ENCODE data around the gene ISG15.
"Not testable (repeated sequence)": the region's sequence is repeated elsewhere in the genome, so short reads cannot be mapped to it uniquely, and the experiment has no call there.

ISG15 gene

GRCh38 chr1:975365-975764 is 37.9 kb upstream of the ISG15 start:
- DNase-seq (ENCODE audit: low spot score): no peak

DNA sequence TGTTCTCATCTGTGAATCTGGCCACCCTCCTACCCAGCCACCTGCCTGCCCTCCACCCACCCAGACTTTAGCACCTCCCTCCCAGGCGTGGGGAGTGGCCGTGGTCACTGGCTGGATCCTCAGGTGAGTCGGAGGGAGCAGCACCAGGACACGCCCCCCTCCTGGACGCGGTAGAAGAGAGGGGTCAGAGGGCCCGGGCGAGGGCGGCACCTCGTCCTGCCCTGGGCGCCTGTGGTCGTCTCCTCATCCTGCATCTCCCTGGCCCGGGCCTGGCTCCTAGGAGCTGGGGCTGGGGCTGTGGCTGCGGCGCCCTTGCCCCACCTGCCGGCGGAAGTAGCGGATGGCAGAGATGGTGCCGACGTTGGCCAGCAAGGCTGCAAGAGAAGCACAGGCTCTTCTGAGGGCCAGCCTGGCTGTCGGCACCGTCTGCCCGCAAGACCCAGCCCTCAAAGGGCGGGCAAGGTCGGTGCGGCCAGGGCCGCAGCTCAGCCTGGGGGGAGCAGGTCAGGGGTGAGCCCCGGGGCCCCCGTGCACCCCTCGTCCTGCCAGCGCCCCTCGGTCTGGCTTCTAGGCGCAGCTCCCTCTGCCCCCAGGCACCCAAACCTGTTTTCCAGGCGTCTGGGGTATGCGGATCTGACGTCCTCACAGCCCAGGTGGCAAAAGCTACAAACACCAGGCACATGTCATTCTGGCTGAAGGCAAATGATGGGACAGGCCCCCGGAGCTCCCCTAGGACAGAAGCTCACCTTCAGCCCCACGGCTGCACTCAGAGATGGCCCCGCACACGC is 37.2 kb upstream of the ISG15 start:
- DNase-seq (ENCODE audit: low spot score): no peak

- DNase-seq (ENCODE audit: low spot score): not testable (repeated sequence)
Observed at GRCh38 chr1:976791-977190, 36.5 kb upstream of the ISG15 start.

DNA sequence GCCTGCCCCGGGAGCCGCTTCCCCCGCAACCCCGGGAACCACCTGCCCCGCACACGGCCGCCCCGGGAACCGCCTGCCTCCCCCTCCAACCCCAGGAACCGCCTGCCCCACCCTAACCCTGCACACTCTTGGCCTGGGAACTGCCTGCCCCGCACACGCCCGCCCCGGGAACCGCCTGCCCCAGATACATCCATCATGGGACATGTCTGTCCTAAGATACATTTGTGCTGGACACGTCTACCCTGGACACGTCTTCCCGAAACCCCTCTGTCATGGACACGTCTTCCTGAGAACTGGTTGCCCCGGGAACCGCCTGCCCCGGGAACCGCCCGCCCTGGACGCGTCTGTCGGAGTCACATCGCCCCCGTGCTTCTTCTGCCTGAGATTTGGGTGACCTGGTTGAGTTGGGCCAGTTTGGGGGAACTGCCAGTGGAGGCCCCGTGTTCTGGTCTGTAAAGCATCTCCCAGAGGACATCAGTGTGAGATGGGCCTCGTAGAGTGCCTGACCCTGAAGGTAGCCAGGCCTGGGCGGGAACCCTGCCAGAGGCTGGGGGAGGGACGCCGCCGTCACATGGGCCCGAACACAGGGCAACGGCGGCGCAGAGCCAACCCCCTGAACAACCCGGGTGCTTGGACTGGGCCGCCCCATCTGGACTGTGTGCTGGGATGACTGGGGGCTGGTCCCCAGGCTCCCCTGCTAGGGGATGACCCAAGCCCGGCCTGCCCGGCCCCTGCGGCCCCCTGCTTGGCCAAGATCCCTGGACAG is 35.0 kb upstream of the ISG15 start:
- no peak for DNase-seq (ENCODE audit: low spot score)

DNA sequence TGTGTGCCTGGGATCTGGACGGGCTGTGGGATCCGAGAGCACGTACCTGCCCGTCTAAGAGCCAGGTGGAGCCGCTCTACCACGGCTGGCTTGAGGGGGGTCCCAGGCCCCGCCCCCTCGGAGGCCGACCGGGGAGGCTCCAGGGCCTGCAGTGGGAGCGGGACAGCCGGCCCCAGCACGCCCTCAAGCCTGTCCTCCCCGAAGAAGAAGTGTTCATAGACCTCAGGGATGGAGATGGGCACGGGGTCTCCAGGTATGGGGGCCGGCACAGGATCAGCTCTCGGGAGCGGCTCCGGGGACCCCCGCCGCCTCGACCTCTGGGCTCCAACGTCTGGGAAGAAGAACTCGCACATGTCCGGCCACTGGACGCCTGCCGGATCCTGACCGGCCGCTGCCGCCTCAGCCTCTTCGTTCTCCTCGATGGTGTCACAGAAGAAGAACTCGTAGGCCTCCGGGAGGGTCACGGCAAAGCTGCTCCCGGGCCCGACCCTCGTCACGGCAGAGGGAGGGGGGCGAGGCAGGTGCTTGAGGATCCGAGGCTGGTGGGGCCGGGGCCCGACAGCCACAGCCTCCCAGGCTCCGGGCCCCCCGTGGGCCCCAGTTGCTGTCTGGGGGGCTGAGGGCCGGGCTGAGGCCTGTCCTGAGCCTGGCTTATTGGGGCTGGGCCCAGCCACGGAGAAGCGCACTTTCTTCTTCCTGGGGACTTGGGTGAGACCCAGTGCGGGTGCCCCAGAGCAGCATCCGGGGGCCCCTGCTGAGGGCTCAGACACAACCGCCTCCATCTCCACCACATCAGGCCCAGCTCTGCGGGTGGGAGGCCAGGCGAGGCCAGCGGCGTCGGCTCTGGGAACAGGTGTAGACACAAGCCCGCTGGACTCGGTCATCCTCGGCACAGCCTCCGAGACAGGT is 34.2 kb upstream of the ISG15 start:
- no peak for DNase-seq (ENCODE audit: low spot score)

GRCh38 chr1:979744-980072 is 33.6 kb upstream of the ISG15 start:
- no peak for DNase-seq (ENCODE audit: low spot score)

GRCh38 chr1:980137-980571 is 33.1 kb upstream of the ISG15 start:
- DNase-seq (ENCODE audit: low spot score): no peak

DNA sequence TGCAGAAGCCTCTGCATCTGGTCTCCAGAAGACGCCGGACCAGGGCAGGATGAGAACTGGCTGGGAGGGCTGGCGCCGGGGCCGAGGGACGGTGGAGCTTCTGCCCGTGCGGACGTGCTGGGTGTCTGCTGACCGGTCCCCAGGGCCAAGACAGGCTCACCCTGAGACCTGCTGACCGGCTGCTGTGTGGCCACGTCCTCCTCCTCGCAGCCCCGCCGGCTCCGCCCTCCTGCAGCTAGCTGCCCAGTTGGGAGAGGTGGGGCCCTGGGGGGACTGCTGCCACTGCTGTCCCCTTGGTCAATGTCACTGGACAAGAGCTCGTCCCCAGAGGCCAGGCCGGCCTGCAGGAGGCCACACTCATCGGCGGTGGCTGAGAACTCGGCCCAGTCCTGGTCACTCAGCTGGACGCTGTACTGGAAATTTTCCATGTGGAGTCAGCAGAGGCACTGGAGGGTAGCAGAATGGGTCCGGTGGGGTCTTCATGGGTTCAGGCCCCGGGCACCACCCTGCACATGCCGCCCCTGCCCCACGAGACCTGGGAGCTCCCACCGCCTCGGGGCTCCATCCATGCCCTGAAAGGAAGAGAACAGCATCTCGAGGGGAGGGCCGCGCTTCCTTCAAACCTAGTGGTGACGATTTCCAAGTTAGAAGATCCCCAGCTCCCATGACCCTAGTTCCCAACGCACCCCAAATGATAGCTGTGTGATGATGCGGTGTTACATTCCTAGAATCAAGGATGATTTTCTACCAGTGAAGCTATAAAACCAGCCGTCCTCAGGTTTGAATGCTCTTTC is 32.5 kb upstream of the ISG15 start:
- DNase-seq (ENCODE audit: low spot score): no peak

DNA sequence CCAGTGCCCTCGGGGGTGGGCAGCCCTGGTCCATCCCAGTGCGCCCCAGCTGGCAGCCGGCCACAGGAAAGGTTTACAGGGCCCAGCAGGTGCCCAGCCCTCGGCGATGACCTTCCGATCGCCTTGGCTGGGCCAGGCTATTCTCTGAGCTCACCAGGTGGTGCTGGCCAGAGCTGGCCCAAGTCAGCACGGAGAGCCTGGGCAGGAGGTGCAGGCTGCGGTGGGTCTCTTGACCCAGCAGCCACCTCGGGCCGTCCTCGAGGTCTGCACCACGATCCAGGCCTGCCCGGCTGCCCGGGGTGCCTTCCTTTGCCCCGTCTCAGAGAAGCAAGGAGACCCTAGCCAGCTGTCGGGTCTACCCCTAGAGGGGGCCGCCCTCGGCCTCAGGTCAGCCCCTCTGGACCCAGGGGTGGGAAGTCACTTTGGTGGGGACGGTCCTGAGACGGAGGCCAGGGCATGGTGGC is 31.8 kb upstream of the ISG15 start:
- no peak for DNase-seq (ENCODE audit: low spot score)

GRCh38 chr1:981955-982558 is 31.2 kb upstream of the ISG15 start, which contains the start of gene PERM1:
TSS of gene PERM1 (minus strand) at chr1:982093. CDS start at chr1:981029, 1,064 bp downstream.
- DNase-seq (ENCODE audit: low spot score): no peak

DNA sequence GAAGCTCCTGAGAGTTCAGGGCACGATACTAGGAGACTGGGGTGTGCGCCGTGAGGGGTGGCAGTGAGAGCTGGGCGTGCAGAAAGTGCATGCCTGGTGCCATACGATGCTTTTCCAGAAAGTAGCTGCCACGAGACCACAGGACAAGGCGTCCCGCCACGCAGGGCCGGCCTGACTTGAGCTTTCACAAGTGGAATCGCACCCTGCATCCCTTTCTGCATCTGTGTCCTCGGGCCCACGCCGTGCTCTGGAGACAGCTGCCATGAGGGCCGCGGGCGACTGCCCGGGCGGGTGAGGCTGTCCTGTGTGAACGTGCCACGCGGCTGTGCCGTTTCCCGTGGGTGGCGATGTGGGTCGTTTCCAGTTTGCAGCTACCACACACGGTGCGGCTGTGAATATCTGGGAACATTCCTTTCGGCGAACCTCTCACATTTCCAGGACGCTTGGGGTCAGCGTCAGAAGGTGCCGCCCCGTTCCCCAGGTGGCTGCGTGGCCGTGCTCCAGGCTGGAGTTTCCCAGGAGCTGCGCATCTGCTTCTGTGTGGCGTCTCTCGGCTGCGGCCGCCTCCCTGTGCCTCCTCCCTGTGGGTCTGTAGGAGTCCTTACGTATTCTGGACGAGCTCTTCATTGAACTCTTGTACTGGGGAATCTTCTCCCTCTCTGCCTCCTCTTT is 30.4 kb upstream of the ISG15 start:
- no peak for DNase-seq (ENCODE audit: low spot score)

DNA sequence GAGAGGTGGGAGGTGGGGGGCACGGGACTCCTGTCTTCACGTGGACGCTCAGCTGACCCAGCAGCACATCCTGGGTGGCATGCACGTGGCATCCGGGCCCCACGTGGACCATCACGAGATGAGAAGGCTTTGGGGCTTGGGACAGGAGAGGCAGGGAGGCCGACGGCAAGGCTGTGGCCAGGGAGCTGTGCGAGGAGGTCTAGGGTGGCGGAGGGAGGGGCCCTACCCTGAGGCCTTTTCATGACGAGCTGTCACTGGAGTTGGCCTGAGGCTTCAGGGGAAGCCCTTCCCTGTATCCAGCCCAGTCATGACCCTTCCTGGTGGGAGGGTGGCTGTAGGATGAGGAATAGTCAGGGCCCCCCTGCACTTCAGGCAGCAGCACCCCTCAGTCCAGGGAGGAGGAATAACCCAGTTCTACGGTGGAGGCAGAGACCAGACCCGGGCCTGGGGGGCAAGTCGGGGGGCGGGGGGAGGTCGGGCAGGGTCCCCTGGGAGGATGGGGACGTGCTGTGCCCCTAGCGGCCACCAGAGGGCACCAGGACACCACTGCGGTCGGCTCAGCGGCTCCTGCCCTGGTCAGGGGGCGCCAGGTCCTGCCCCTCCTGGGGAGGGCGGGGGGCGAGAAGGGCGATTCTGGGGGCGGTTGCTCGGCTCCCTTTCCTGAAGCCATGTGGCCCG is 29.4 kb upstream of the ISG15 start:
- no peak for DNase-seq (ENCODE audit: low spot score)

DNA sequence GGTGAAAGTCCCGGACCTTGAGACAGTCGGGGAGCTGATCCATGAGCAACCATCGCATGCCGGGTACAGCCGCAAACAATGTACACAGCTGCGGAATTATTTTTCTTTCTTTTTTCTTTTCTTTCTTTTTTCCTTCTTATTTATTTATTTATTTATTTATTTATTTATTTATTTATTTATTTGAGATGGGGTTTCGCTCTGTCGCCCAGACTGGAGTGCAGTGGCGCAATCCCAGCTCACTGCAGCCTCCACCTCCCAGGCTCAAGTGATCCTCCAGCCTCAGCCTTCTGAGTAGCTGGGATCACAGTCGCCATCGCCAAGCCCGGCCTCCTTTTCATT is 28.9 kb upstream of the ISG15 start:
- DNase-seq (ENCODE audit: low spot score): no peak

- no peak for DNase-seq (ENCODE audit: low spot score)
Observed at GRCh38 chr1:985126-985525, 28.2 kb upstream of the ISG15 start.

GRCh38 chr1:988061-988460 is 25.2 kb upstream of the ISG15 start:
- not testable (repeated sequence) for DNase-seq (ENCODE audit: low spot score)

DNA sequence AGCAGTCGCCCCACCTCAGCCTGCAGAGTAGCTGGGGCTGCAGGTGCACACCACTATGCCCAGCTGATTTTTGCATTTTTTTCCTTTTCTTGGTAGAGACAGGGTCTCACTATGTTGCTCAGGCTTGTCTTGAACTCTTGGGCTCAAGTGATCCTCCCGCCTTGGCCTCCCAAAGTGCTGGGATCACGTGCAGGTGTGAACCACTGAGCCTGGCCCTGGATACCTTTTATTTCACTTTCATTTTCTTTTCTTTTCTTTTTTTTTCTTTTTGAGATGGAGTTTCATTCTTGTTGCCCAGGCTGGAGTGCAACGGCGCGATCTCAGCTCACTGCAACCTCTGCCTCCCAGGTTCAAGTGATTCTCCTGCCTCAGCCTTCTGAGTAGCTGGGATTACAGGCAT is 22.0 kb upstream of the ISG15 start:
- not testable (repeated sequence) for DNase-seq (ENCODE audit: low spot score)

DNA sequence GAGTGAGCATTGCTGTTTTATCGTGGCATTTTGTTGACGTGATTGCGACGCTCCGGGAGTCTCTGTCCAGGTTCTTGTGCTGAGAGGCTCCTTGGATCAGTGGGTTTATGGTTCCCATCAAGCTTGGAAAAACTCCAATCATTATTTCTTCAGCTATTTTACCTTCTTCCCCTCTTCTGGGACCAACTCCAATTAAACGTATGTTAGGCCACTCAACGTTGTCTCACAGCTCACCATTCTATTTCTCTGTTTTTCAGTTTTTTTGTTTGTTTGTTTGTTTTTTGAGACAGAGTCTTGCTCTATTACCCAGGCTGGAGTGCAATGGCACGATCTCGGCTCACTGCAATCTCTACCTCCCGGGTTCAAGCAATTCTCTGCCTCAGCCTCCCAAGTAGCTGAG is 21.4 kb upstream of the ISG15 start:
- DNase-seq (ENCODE audit: low spot score): no peak

DNA sequence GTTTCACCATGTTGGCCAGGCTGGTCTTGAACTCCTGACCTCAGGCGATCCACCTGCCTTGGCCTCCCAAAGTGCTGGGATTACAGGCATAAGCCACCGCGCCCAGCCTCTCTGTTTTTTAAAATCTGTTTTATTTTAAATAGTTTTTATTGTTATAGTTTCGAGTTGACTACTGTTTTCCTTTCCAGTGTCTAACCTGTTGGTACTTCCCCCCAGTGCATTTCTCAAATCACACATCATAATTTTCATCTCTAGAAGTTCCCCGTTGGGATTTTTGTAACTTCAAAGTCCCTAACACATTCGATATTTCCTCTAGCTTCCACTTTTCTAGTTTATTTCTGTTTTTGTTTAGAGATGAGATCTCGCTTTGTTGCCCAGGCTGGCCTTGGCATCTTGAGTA is 20.9 kb upstream of the ISG15 start:
- DNase-seq (ENCODE audit: low spot score): no peak

GRCh38 chr1:993379-993995 is 19.8 kb upstream of the ISG15 start:
- DNase-seq (ENCODE audit: low spot score): no peak

GRCh38 chr1:994546-994945 is 18.8 kb upstream of the ISG15 start:
- not testable (repeated sequence) for DNase-seq (ENCODE audit: low spot score)

All from LoVo (cell line).